Measurements from ENCODE around the gene BTBD18. TPM values are rescaled to one million over a fixed set of nuclear protein-coding genes. Genes with fewer than 3 reads are reported as not detected.

BTBD18 gene
- total and polyA plus RNA-seq, 4 donors, result 0.13 TPM; not detected in 3

DNA sequence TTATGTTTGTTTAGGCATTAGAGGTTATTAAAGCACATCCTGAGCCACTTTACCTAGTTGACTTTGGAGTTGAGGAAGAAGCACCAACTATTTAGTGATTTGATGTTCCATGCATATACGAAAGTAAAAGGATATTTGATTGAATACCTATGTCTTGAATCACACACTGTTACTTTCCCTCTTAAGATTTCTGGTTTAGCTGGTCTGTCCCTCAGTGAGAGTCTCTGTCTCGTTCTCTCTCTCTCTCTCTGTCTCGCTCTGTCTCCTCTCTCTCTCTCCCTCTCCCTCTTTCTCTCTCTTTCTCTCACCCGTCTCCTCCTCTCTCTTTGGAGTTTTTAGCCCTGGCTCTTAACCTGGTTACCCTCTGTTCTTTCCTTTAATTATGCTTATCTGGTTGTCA lies 20.9 kb upstream of the BTBD18 start:
- Histone ChIP-seq H3K9me3 (ENCODE audit: control insufficient read depth in 4 of 4, low read length in 3 of 4) (no peaks in the 10 kb centered on the region), H3K4me1 (ENCODE audit: control insufficient read depth in 4 of 4, insufficient read depth in 4 of 4, low read length in 3 of 4) (peaks cover 20 to 65% (median 60%) of the 10 kb centered on the region in 4 donors), H3K27me3 (ENCODE audit: control insufficient read depth in 4 of 4, insufficient read depth in 4 of 4, low read length in 3 of 4) (no peaks in the 10 kb centered on the region), H3K36me3 (ENCODE audit: control insufficient read depth in 4 of 4, insufficient read depth in 3 of 4, low read depth in 1 of 4, low read length in 3 of 4) (no peaks in the 10 kb centered on the region), H3K27ac (ENCODE audit: low read depth in 1 of 2, low read length in 2 of 2) (no peak overlapping the region), H3K9ac (ENCODE audit: low read depth in 1 of 2, low read length in 2 of 2) (no peak overlapping the region), H3K4me3 (ENCODE audit: low read depth in 1 of 3, low read length in 3 of 3) (no peak overlapping the region)
- TF ChIP-seq YY1 (IDR thresholded peaks at IDR 0.05), result no peak
- no peak for TF ChIP-seq RXRA (IDR thresholded peaks at IDR 0.05)
- TF ChIP-seq JUND (IDR thresholded peaks at IDR 0.05), result no peak
- TF ChIP-seq FOXA2 (IDR thresholded peaks at IDR 0.05), result no peak
- TF ChIP-seq, protein P1, sequence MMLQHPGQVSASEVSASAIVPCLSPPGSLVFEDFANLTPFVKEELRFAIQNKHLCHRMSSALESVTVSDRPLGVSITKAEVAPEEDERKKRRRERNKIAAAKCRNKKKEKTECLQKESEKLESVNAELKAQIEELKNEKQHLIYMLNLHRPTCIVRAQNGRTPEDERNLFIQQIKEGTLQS (IDR thresholded peaks at IDR 0.05), result no peak
- TF ChIP-seq GABPA (IDR thresholded peaks at IDR 0.05 in 1 of 2, conservative IDR thresholded peaks at IDR 0.05 in 1 of 2), result no peak
- DNase-seq (ENCODE audit: low spot score), result no peak
- WGBS, result 80% methylated on average over 4 of the region's 4 CpGs

DNA sequence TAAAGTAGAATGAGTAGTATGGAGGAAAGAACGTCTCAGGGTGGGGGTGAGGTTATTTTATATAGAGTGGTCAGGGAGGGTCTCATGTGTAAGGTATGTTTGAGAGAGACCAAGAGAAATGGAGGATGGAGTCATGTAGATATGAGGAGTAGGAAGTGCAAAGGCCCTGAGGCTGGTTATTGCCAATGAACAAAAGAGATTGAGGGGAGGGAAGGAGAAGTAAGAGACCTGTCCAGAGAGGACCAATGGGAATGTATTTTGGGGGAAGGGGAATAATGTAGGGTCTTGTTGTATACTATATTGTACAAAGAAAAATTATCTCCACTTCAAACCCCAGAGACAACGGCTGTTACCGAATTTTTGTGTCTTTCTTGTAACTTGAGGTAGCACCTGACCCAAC lies 19.7 kb upstream of the BTBD18 start:
- no peak for DNase-seq (ENCODE audit: low spot score)
- H3K9ac ChIP-seq (ENCODE audit: low read depth in 1 of 2, low read length in 2 of 2), result no peak overlapping the region
- no peaks in the 10 kb centered on the region for H3K27me3 ChIP-seq (ENCODE audit: control insufficient read depth in 4 of 4, insufficient read depth in 4 of 4, low read length in 3 of 4)
- no peaks in the 10 kb centered on the region for H3K9me3 ChIP-seq (ENCODE audit: control insufficient read depth in 4 of 4, low read length in 3 of 4)
- peaks cover 15 to 59% (median 51%) of the 10 kb centered on the region in 4 donors for H3K4me1 ChIP-seq (ENCODE audit: control insufficient read depth in 4 of 4, insufficient read depth in 4 of 4, low read length in 3 of 4)
- H3K4me3 ChIP-seq (ENCODE audit: low read depth in 1 of 3, low read length in 3 of 3), result no peak overlapping the region
- H3K27ac ChIP-seq (ENCODE audit: low read depth in 1 of 2, low read length in 2 of 2), result no peak overlapping the region
- H3K36me3 ChIP-seq (ENCODE audit: control insufficient read depth in 4 of 4, insufficient read depth in 3 of 4, low read depth in 1 of 4, low read length in 3 of 4), result no peaks in the 10 kb centered on the region
- WGBS, result 96% methylated on average over 3 of the region's 3 CpGs
- TF ChIP-seq FOXA2 (IDR thresholded peaks at IDR 0.05) (no peak), RAD21 (IDR thresholded peaks at IDR 0.05) (no peak), RXRA (IDR thresholded peaks at IDR 0.05) (no peak), EGR1 (IDR thresholded peaks at IDR 0.05; ENCODE audit: low read depth in 2 of 2) (no peak), NR2F2 (IDR thresholded peaks at IDR 0.05) (no peak), GABPA (IDR thresholded peaks at IDR 0.05 in 1 of 2, conservative IDR thresholded peaks at IDR 0.05 in 1 of 2) (no peak), SP1 (IDR thresholded peaks at IDR 0.05) (no peak)

DNA sequence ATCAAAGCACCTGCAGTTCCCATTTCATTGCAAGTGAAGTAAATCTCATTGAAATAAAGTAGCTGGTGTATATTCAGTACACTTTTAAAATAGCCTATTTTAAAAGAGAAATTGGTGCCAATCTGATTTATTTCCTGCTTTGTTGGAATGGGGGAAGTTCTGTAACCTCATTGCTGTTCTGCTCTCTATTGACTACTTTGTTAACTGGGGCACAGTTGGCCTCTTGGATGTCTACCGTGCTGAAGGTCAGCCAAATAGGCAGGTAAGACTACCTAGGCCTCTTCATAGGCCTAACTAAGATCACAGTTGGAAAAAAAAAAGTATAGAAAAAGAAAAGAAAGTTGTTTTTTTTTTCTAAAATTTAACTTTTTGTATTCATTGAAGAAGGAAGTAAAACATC lies 19.2 kb upstream of the BTBD18 start:
- DNase-seq (ENCODE audit: low spot score), result no peak
- 3% methylated on average over 1 of the region's 1 CpG for WGBS

More for the DNA sequence above, 19.2 kb upstream of the BTBD18 start:
- H3K27ac ChIP-seq (ENCODE audit: low read depth in 1 of 2, low read length in 2 of 2), result peak overlapping the region in 1 of 2 donors; percentile 11
- H3K4me1 ChIP-seq (ENCODE audit: control insufficient read depth in 4 of 4, insufficient read depth in 4 of 4, low read length in 3 of 4), result peaks cover 15 to 55% (median 50%) of the 10 kb centered on the region in 4 donors
- H3K9ac ChIP-seq (ENCODE audit: low read depth in 1 of 2, low read length in 2 of 2), result no peak overlapping the region
- no peaks in the 10 kb centered on the region for H3K36me3 ChIP-seq (ENCODE audit: control insufficient read depth in 4 of 4, insufficient read depth in 3 of 4, low read depth in 1 of 4, low read length in 3 of 4)
- no peak overlapping the region for H3K4me3 ChIP-seq (ENCODE audit: low read depth in 1 of 3, low read length in 3 of 3)
- H3K9me3 ChIP-seq (ENCODE audit: control insufficient read depth in 4 of 4, low read length in 3 of 4), result no peaks in the 10 kb centered on the region
- H3K27me3 ChIP-seq (ENCODE audit: control insufficient read depth in 4 of 4, insufficient read depth in 4 of 4, low read length in 3 of 4), result no peaks in the 10 kb centered on the region
- no peak for TF ChIP-seq FOXA1 (IDR thresholded peaks at IDR 0.05)
- no peak for TF ChIP-seq CTCF (IDR thresholded peaks at IDR 0.05; ENCODE audit: low read depth, low read length, missing input control)
- peak; percentile 7 to 19 for TF ChIP-seq RAD21 (IDR thresholded peaks at IDR 0.05)
- TF ChIP-seq, protein P2, sequence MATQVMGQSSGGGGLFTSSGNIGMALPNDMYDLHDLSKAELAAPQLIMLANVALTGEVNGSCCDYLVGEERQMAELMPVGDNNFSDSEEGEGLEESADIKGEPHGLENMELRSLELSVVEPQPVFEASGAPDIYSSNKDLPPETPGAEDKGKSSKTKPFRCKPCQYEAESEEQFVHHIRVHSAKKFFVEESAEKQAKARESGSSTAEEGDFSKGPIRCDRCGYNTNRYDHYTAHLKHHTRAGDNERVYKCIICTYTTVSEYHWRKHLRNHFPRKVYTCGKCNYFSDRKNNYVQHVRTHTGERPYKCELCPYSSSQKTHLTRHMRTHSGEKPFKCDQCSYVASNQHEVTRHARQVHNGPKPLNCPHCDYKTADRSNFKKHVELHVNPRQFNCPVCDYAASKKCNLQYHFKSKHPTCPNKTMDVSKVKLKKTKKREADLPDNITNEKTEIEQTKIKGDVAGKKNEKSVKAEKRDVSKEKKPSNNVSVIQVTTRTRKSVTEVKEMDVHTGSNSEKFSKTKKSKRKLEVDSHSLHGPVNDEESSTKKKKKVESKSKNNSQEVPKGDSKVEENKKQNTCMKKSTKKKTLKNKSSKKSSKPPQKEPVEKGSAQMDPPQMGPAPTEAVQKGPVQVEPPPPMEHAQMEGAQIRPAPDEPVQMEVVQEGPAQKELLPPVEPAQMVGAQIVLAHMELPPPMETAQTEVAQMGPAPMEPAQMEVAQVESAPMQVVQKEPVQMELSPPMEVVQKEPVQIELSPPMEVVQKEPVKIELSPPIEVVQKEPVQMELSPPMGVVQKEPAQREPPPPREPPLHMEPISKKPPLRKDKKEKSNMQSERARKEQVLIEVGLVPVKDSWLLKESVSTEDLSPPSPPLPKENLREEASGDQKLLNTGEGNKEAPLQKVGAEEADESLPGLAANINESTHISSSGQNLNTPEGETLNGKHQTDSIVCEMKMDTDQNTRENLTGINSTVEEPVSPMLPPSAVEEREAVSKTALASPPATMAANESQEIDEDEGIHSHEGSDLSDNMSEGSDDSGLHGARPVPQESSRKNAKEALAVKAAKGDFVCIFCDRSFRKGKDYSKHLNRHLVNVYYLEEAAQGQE (IDR thresholded peaks at IDR 0.05), result no peak
- TF ChIP-seq JUND (IDR thresholded peaks at IDR 0.05), result peak in 1 of 2 donors; percentile 32
- peak; percentile 18 for TF ChIP-seq NR2F2 (IDR thresholded peaks at IDR 0.05)
- no peak for TF ChIP-seq HNF4G (IDR thresholded peaks at IDR 0.05)
- TF ChIP-seq HNF4A (conservative IDR thresholded peaks at IDR 0.05), result peak; percentile 48 to 66
- peak; percentile 69 for TF ChIP-seq YY1 (IDR thresholded peaks at IDR 0.05)
- peak; percentile 65 to 80 for TF ChIP-seq RXRA (IDR thresholded peaks at IDR 0.05)
- peak in 1 of 2 donors; percentile 34 for TF ChIP-seq GABPA (IDR thresholded peaks at IDR 0.05 in 1 of 2, conservative IDR thresholded peaks at IDR 0.05 in 1 of 2)
- no peak for TF ChIP-seq TAF1 (conservative IDR thresholded peaks at IDR 0.05)
- TF ChIP-seq, protein P1 (IDR thresholded peaks at IDR 0.05), result no peak
- peak in 1 of 2 donors; percentile 31 for TF ChIP-seq EGR1 (IDR thresholded peaks at IDR 0.05; ENCODE audit: low read depth in 2 of 2)
- TF ChIP-seq ZBTB33 (IDR thresholded peaks at IDR 0.05), result peak; percentile 16
- peak; percentile 47 for TF ChIP-seq SP1 (IDR thresholded peaks at IDR 0.05)
